Stomach (tissue), 9 donors: ENCODE data around the gene NCF4. TPM values are rescaled to one million over a fixed set of nuclear protein-coding genes. Genes with fewer than 3 reads are reported as not detected.

Source experiments
- DNase-seq, 2 donors: peaks; one replicate each; pipeline versions ENCODE4 v3.0.0 to v3.0.0-alpha.2; 2013 to 2019
- H3K27ac ChIP-seq, 5 donors: fragments of 200-600 bp in 4 of 5; sonication (generic) in 4 of 5; one replicate each; pipeline ENCODE4 v1.5.1; 2013 to 2019; ENCODE audit warnings: mild to moderate bottlenecking in 1 of 5, moderate library complexity in 1 of 5
- H3K27me3 ChIP-seq, 3 donors: fragments of 200-600 bp; sonication (generic); one replicate each; pipeline ENCODE4 v1.5.1; 2017 to 2019; ENCODE audit warnings: mixed run types in 1 of 3
- H3K36me3 ChIP-seq, 4 donors: fragments of 200-600 bp; sonication (generic); 1 replicate in 3 of 4; 2 replicates in 1 of 4; pipeline ENCODE4 v1.5.1; 2016 to 2019
- H3K4me1 ChIP-seq, 4 donors: fragments of 200-600 bp; sonication (generic); one replicate each; pipeline ENCODE4 v1.5.1; 2016 to 2019
- H3K4me3 ChIP-seq, 4 donors: fragments of 200-600 bp; sonication (generic) in 3 of 4; one replicate each; pipeline ENCODE4 v1.5.1; 2016 to 2019; ENCODE audit warnings: mild to moderate bottlenecking in 1 of 4
- H3K9me3 ChIP-seq, 4 donors: fragments of 200-600 bp; sonication (generic); one replicate each; pipeline ENCODE4 v1.5.1; 2016 to 2019
- CTCF ChIP-seq, 7 experiments: fragments of 450-650 bp in 4 of 7; fragments of 200-600 bp in 3 of 7; sonication (generic) in 3 of 7; IDR thresholded peaks; one replicate each; pipeline ENCODE4 v1.5.1; 2016 to 2019; ENCODE audit warnings: antibody characterized with exemption in 7 of 7, control low read depth in 2 of 7, mild to moderate bottlenecking in 1 of 7
- EP300 ChIP-seq: sonication (generic); formaldehyde crosslinking; IDR thresholded peaks from one replicate; pipeline ENCODE4 v1.6.1; 2017; ENCODE audit warnings: antibody characterized with exemption
- POLR2A ChIP-seq, 4 donors: fragments of 450-650 bp; IDR thresholded peaks; one replicate each; pipeline ENCODE4 v1.6.1; 2016; ENCODE audit warnings: antibody characterized with exemption in 4 of 4, control low read depth in 2 of 4, mild to moderate bottlenecking in 1 of 4, moderate library complexity in 1 of 4
- POLR2AphosphoS5 ChIP-seq, 3 donors: sonication (generic); formaldehyde crosslinking; IDR thresholded peaks; one replicate each; pipeline ENCODE4 v1.6.1; 2016; ENCODE audit warnings: antibody characterized with exemption in 3 of 3
- WGBS, 5 donors: extraction: QIAGEN DNeasy Blood & Tissue Kit in 3 of 5; methylation state at CpG; one replicate each; pipeline versions ENCODE4 v1.1.5 to v1.1.7; 2013 to 2018; 5-methylcytosine and 5-hydroxymethylcytosine counted together
- intact Hi-C: fragments of 100-400 bp; cut with DNase I; formaldehyde crosslinking; loops from one replicate; pipeline ENCODE4 v1.15.1; 2023; ENCODE audit warnings: low total_unique reads
- polyA plus RNA-seq, 3 donors: library from polyadenylated mRNA; stranded (reverse); fragments of 200-250 nt; gene quantifications; one replicate each; pipeline ENCODE4 v1.2.3, GENCODE V29; 2013
- total RNA-seq, 5 donors: library from RNA; depleted of rRNA; stranded (reverse); fragments of >200 nt; gene quantifications; one replicate each; pipeline versions ENCODE4 v1.1.0 to v1.2.3, GENCODE V29; 2014 to 2016
- donor health status: healthy with polysubstance abuse.
- donor health status: Bipolar disorder and iron deficiency.
- donor health status: healthy.

The NCF4 gene
- total and polyA plus RNA-seq, 8 donors, result 5.0 to 32.1 (median 7.3) TPM; not detected in 1

GRCh38 chr22:36924151-36924698, 63.4 kb downstream of the NCF4 start:
- no peak overlapping the region for H3K27ac ChIP-seq
- TF ChIP-seq POLR2AphosphoS5 (IDR thresholded peaks at IDR 0.05), result no peak
- no peak for TF ChIP-seq EP300
- no peak for TF ChIP-seq CTCF (IDR thresholded peaks at IDR 0.05)
- no peak for TF ChIP-seq POLR2A (IDR thresholded peaks at IDR 0.05)
- peaks cover 0 to 36% (median 5%) of the 10 kb centered on the region in 4 donors for H3K36me3 ChIP-seq
- DNase-seq, result no peak
- peaks cover 0 to under 1% (median 0%) of the 10 kb centered on the region in 4 donors for H3K9me3 ChIP-seq
- 62 to 84% (median 80%) methylated on average over 6 to 8 of the region's 8 CpGs for WGBS, 5 donors
- peaks cover 0 to 81% (median 10%) of the 10 kb centered on the region in 3 donors for H3K27me3 ChIP-seq
- no peak overlapping the region for H3K4me3 ChIP-seq
- H3K4me1 ChIP-seq, result peaks cover 0 to 10% (median 0%) of the 10 kb centered on the region in 4 donors
- intact Hi-C loops, result no loop called here

GRCh38 chr22:36925388-36926290, 64.8 kb downstream of the NCF4 start:
- no peak for TF ChIP-seq POLR2AphosphoS5 (IDR thresholded peaks at IDR 0.05)
- no peak for TF ChIP-seq CTCF (IDR thresholded peaks at IDR 0.05)
- TF ChIP-seq POLR2A (IDR thresholded peaks at IDR 0.05), result no peak
- TF ChIP-seq EP300, result no peak
- WGBS, 5 donors, result 82 to 94% (median 83%) methylated on average over 19 of the region's 19 CpGs
- no peak overlapping the region for H3K27ac ChIP-seq
- no peak overlapping the region for H3K4me3 ChIP-seq
- H3K9me3 ChIP-seq, result no peaks in the 10 kb centered on the region
- DNase-seq, result no peak
- peaks cover 0 to 48% (median 7%) of the 10 kb centered on the region in 4 donors for H3K36me3 ChIP-seq
- H3K4me1 ChIP-seq, result peaks cover 0 to 10% (median 0%) of the 10 kb centered on the region in 4 donors
- H3K27me3 ChIP-seq, result peaks cover 0 to 91% (median 10%) of the 10 kb centered on the region in 3 donors
- intact Hi-C loops, result no loop called here

GRCh38 chr22:36926309-36926708, 65.5 kb downstream of the NCF4 start:
- intact Hi-C loops, result no loop called here
- peaks cover 0 to 52% (median 7%) of the 10 kb centered on the region in 4 donors for H3K36me3 ChIP-seq
- TF ChIP-seq POLR2A (IDR thresholded peaks at IDR 0.05), result no peak
- no peak for TF ChIP-seq EP300
- no peak for TF ChIP-seq CTCF (IDR thresholded peaks at IDR 0.05)
- TF ChIP-seq POLR2AphosphoS5 (IDR thresholded peaks at IDR 0.05), result no peak
- peaks cover 0 to 10% (median 0%) of the 10 kb centered on the region in 4 donors for H3K4me1 ChIP-seq
- H3K4me3 ChIP-seq, result no peak overlapping the region
- no peak overlapping the region for H3K27ac ChIP-seq
- DNase-seq, result no peak
- peaks cover 0 to 91% (median 10%) of the 10 kb centered on the region in 3 donors for H3K27me3 ChIP-seq
- H3K9me3 ChIP-seq, result no peaks in the 10 kb centered on the region
- 79 to 93% (median 85%) methylated on average over 6 of the region's 6 CpGs for WGBS, 5 donors

- no peak for DNase-seq
- Histone ChIP-seq H3K9me3 (no peaks in the 10 kb centered on the region), H3K4me1 (peaks cover 0 to 10% (median 0%) of the 10 kb centered on the region in 4 donors), H3K27me3 (peaks cover 0 to 86% (median 9%) of the 10 kb centered on the region in 3 donors), H3K4me3 (no peak overlapping the region), H3K27ac (no peak overlapping the region), H3K36me3 (peaks cover 0 to 52% (median 7%) of the 10 kb centered on the region in 4 donors)
- intact Hi-C loops, result no loop called here
- 66 to 81% (median 71%) methylated on average over 14 of the region's 14 CpGs for WGBS, 5 donors
- no peak for TF ChIP-seq POLR2A (IDR thresholded peaks at IDR 0.05)
Observed at GRCh38 chr22:36926721-36927435, 66.1 kb downstream of the NCF4 start.

Other genes with a start within 250 kb of the NCF4 start
- gene CACNG2, start 157.3 kb upstream of the NCF4 start, total RNA-seq, result not detected
- not detected for gene CACNG2, start 157.3 kb upstream of the NCF4 start, polyA plus RNA-seq
- 10 to 100 TPM in 3 of 5 donors, 1 to 10 TPM in 2; 8.2 to 36.1 (median 13.8) TPM for gene IFT27, start 84.9 kb upstream of the NCF4 start, total RNA-seq
- 10 to 100 TPM; 19.4 to 31.5 (median 24.6) TPM for gene IFT27, start 84.9 kb upstream of the NCF4 start, polyA plus RNA-seq
- not detected for gene PVALB, start 44.0 kb upstream of the NCF4 start, total RNA-seq
- 1 to 10 TPM in 2 of 3 donors, under 1 TPM in 1; 0.95 to 4.1 (median 2.1) TPM for gene PVALB, start 44.0 kb upstream of the NCF4 start, polyA plus RNA-seq
- gene CSF2RB, start 52.6 kb downstream of the NCF4 start, total RNA-seq, result 10 to 100 TPM in 1 of 5 donors, 1 to 10 TPM in 4; 1.2 to 11.9 (median 3.6) TPM
- 1 to 10 TPM in 2 of 3 donors, under 1 TPM in 1; 0.92 to 1.4 (median 1.2) TPM for gene CSF2RB, start 52.6 kb downstream of the NCF4 start, polyA plus RNA-seq
- 100 to 1,000 TPM in 1 of 5 donors, 10 to 100 TPM in 4; 51.8 to 709 (median 91.4) TPM for gene TST, start 158.4 kb downstream of the NCF4 start, total RNA-seq
- gene TST, start 158.4 kb downstream of the NCF4 start, polyA plus RNA-seq, result 100 to 1,000 TPM in 2 of 3 donors, 10 to 100 TPM in 1; 87.1 to 377 (median 103) TPM
- 1,000 to 10,000 TPM in 1 of 5 donors, 100 to 1,000 TPM in 2, 10 to 100 TPM in 2; 48.3 to 1,943 (median 152) TPM for gene MPST, start 158.7 kb downstream of the NCF4 start, total RNA-seq
- 100 to 1,000 TPM; 123 to 178 (median 172) TPM for gene MPST, start 158.7 kb downstream of the NCF4 start, polyA plus RNA-seq
- gene KCTD17, start 190.7 kb downstream of the NCF4 start, total RNA-seq, result 10 to 100 TPM in 2 of 5 donors, 1 to 10 TPM in 3; 1.8 to 82.8 (median 5.9) TPM
- gene KCTD17, start 190.7 kb downstream of the NCF4 start, polyA plus RNA-seq, result 10 to 100 TPM in 2 of 3 donors, 1 to 10 TPM in 1; 6.3 to 17.6 (median 12.1) TPM
- gene TMPRSS6, start 248.7 kb downstream of the NCF4 start, total RNA-seq, result 1 to 10 TPM in 1 of 5 donors, not detected in 4; 1.5 TPM
- gene TMPRSS6, start 248.7 kb downstream of the NCF4 start, polyA plus RNA-seq, result under 1 TPM; 0.25 to 0.62 (median 0.31) TPM